ENCODE data around the gene ARVCF. TPM values are rescaled to one million over a fixed set of nuclear protein-coding genes. Genes with fewer than 3 reads are reported as not detected.
"Not testable (repeated sequence)": the region's sequence is repeated elsewhere in the genome, so short reads cannot be mapped to it uniquely, and the experiment has no call there.

The ARVCF gene
- total RNA-seq, 1 donor from 2014 or later = 288 TPM

GRCh38 chr22:19931514-19931913, 85.1 kb downstream of the ARVCF start:
- DNase-seq = no peak

- DNase-seq = no peak
Measured at GRCh38 chr22:19930551-19931486, 85.8 kb downstream of the ARVCF start.

GRCh38 chr22:19929586-19930550, 86.8 kb downstream of the ARVCF start:
- no peak for DNase-seq

- no peak for DNase-seq
Measured at GRCh38 chr22:19928207-19928606, 88.4 kb downstream of the ARVCF start.

GRCh38 chr22:19927696-19928095, 88.9 kb downstream of the ARVCF start:
- no peak for DNase-seq

- DNase-seq = not testable (repeated sequence)
Measured at GRCh38 chr22:19926028-19926427, 90.6 kb downstream of the ARVCF start.

- no peak for DNase-seq
Measured at GRCh38 chr22:19923914-19924513, 92.6 kb downstream of the ARVCF start.

- no peak for DNase-seq
Measured at GRCh38 chr22:19921544-19922081, 95.0 kb downstream of the ARVCF start.

Other genes with a start within 250 kb of the ARVCF start
- gene GNB1L, start 161.9 kb downstream of the ARVCF start, total RNA-seq = 7.3 and 12.4 TPM in 2 replicates
- 28.1 and 30.7 TPM in 2 replicates for gene RTL10, start 161.9 kb downstream of the ARVCF start, total RNA-seq
- 551 and 616 TPM in 2 replicates for gene COMT, start 75.1 kb downstream of the ARVCF start, total RNA-seq
- gene TXNRD2, start 75.0 kb downstream of the ARVCF start, total RNA-seq = 81.9 and 129 TPM in 2 replicates
- 86.0 and 93.6 TPM in 2 replicates for gene TANGO2, start 4.3 kb upstream of the ARVCF start, total RNA-seq
- gene DGCR8, start 63.4 kb upstream of the ARVCF start, total RNA-seq = 30.2 and 30.3 TPM in 2 replicates
- gene RANBP1, start 99.3 kb upstream of the ARVCF start, total RNA-seq = 239 and 338 TPM in 2 replicates
- gene TRMT2A, start 100.4 kb upstream of the ARVCF start, total RNA-seq = 39.9 and 48.8 TPM in 2 replicates
- gene ZDHHC8, start 115.0 kb upstream of the ARVCF start, total RNA-seq = 9.0 and 20.4 TPM in 2 replicates
- 9.4 and 11.1 TPM in 2 replicates for gene CCDC188, start 134.2 kb upstream of the ARVCF start, total RNA-seq

All from dermis blood vessel endothelial cell (primary cell).